HepG2 (cell line): Measurements from ENCODE around the gene PGP. TPM values are rescaled to one million over a fixed set of nuclear protein-coding genes. Genes with fewer than 3 reads are reported as not detected.
A peak's percentile ranks its signal among the peaks of the same experiment; 100 is the strongest.

Experiments used
- ATAC-seq: fragments of 200-7000 bp; cut with Tn5 transposase; 3 replicates; pipeline ENCODE4 v1.9.1; 2020; ENCODE audit warnings: mild to moderate bottlenecking, moderate library complexity
- BruUV-seq: library from RNA; stranded (reverse); fragments of 400-500 nt; replicated peaks from 2 replicates; lab custom pipeline; 2021; lab: Mats Ljungman, UMichigan
- CTCF ChIA-PET: fragments of 300-600 bp; formaldehyde crosslinking; extraction: SDS; loops from one replicate; lab custom pipeline; 2021; ENCODE audit warnings: low total read pairs, inconsistent platforms, low intra/inter-chr PET ratio; lab: Yijun Ruan, JAX
- POLR2A ChIA-PET: fragments of 350-600 bp; sonication (Branson Sonifier 250); formaldehyde crosslinking; loops from one replicate; lab custom pipeline; 2020; ENCODE audit warnings: antibody characterized with exemption, inconsistent platforms; lab: Yijun Ruan, JAX
- DNase-seq: peaks from one replicate; pipeline ENCODE4 v3.0.0-alpha.2; 2015; ENCODE audit warnings: low spot score
- FAIRE-seq: peaks from 3 replicates; lab custom pipeline; 2011; peaks lifted over from hg19 to GRCh38; lab: Jason Lieb, UNC
- H2AFZ ChIP-seq: one replicate; pipeline ENCODE4 v1.6.1; 2011; ENCODE audit warnings: low read length, inconsistent platforms
- H3K27ac ChIP-seq: fragments of 300-600 bp; 3 replicates; pipeline ENCODE4 v1.8.0; 2011; ENCODE audit warnings: mixed run types, mild to moderate bottlenecking, mixed read lengths, low read length, inconsistent platforms; ENCODE audit not compliant: insufficient read depth; ENCODE audit errors: extremely low read length
- H3K27me3 ChIP-seq, 2 experiments: fragments of 200-600 bp in 1 of 2; 2 replicates in 1 of 2; 3 replicates in 1 of 2; pipeline versions ENCODE4 v1.6.0 to v1.8.0; 2011; ENCODE audit warnings: low read length in 2 of 2, mild to moderate bottlenecking in 2 of 2, moderate library complexity in 2 of 2, inconsistent platforms in 1 of 2; ENCODE audit not compliant: insufficient read depth in 2 of 2, control insufficient read depth in 1 of 2
- H3K36me3 ChIP-seq, 2 experiments: fragments of 200-600 bp in 1 of 2; replicated peaks in 1 of 2; 2 replicates in 1 of 2; 3 replicates in 1 of 2; pipeline versions ENCODE4 v1.5.1 to v1.8.0; 2011; ENCODE audit warnings: low read length in 2 of 2, inconsistent platforms in 1 of 2; ENCODE audit not compliant: insufficient read depth in 2 of 2, control insufficient read depth in 1 of 2
- H3K4me1 ChIP-seq: 2 replicates; pipeline ENCODE4 v1.5.1; 2012; ENCODE audit warnings: low read length, inconsistent platforms; ENCODE audit not compliant: insufficient read depth
- H3K4me2 ChIP-seq: 2 replicates; pipeline ENCODE4 v1.6.0; 2011; ENCODE audit warnings: low read depth, low read length, inconsistent platforms
- H3K4me3 ChIP-seq, 3 experiments: fragments of 200-600 bp in 1 of 3; sonication (generic), shearing (Covaris generic) in 1 of 3; replicated peaks in 1 of 3; 2 replicates each; pipeline ENCODE4 v1.5.1; 2011 to 2016; ENCODE audit warnings: low read length in 3 of 3, inconsistent platforms in 2 of 3, low read depth in 2 of 3, mild to moderate bottlenecking in 2 of 3, control low read depth in 1 of 3, mixed read lengths in 1 of 3; ENCODE audit not compliant: insufficient read depth in 1 of 3
- H3K79me2 ChIP-seq: one replicate; pipeline ENCODE4 v1.6.1; 2011; ENCODE audit warnings: low read length, inconsistent platforms; ENCODE audit not compliant: insufficient read depth
- H3K9ac ChIP-seq: 2 replicates; pipeline ENCODE4 v1.6.0; 2011; ENCODE audit warnings: mild to moderate bottlenecking, low read depth, low read length, inconsistent platforms; ENCODE audit not compliant: insufficient read depth
- H3K9me3 ChIP-seq: 2 replicates; pipeline ENCODE4 v1.5.1; 2012; ENCODE audit warnings: mild to moderate bottlenecking, low read length
- H4K20me1 ChIP-seq: 2 replicates; pipeline ENCODE4 v1.6.0; 2011; ENCODE audit warnings: inconsistent platforms, mild to moderate bottlenecking, low read length, moderate library complexity; ENCODE audit not compliant: insufficient read depth
- AGO1 ChIP-seq: fragments of 200-400 bp; formaldehyde crosslinking; IDR thresholded peaks from 2 replicates; pipeline ENCODE4 v1.6.1; 2017; ENCODE audit warnings: mild to moderate bottlenecking, low read depth, low read length, moderate library complexity; ENCODE audit not compliant: poor library complexity, severe bottlenecking
- DNMT3B ChIP-seq: conservative IDR thresholded peaks from 2 replicates; pipeline ENCODE4 v1.6.1; 2016; ENCODE audit warnings: missing biosample characterization, control low read depth
- HNF4A ChIP-seq: sonication (generic); formaldehyde crosslinking; IDR thresholded peaks from 2 replicates; pipeline ENCODE4 v1.4.0; 2020; ENCODE audit warnings: missing genetic modification reagents
- KDM2A ChIP-seq: sonication (generic); formaldehyde crosslinking; IDR thresholded peaks from 2 replicates; pipeline ENCODE4 v1.4.0; 2020; ENCODE audit warnings: low read depth, missing genetic modification reagents, borderline replicate concordance
- MAZ ChIP-seq, 2 experiments: sonication (generic) in 1 of 2; formaldehyde crosslinking in 1 of 2; IDR thresholded peaks; 2 replicates each; pipeline versions ENCODE4 v1.5.0 to v1.6.1; 2012 to 2020; ENCODE audit warnings: low read depth in 2 of 2, mild to moderate bottlenecking in 2 of 2, borderline replicate concordance in 1 of 2, improper control_type of control experiment in 1 of 2, low read length in 1 of 2, missing genetic modification reagents in 1 of 2, moderate library complexity in 1 of 2
- NR2F1 ChIP-seq, 2 experiments: fragments of 450-650 bp in 1 of 2; formaldehyde crosslinking in 1 of 2; IDR thresholded peaks; 2 replicates each; pipeline versions ENCODE4 v1.5.0 to v1.6.1; 2016 to 2020; ENCODE audit warnings: mild to moderate bottlenecking in 1 of 2, missing compliant biosample characterization in 1 of 2, missing genetic modification reagents in 1 of 2, moderate library complexity in 1 of 2
- POLR2G ChIP-seq: fragments of 200-400 bp; formaldehyde crosslinking; IDR thresholded peaks from 2 replicates; pipeline ENCODE4 v1.6.1; 2018; ENCODE audit warnings: mild to moderate bottlenecking, low read depth, low read length, moderate library complexity
- RBM22 ChIP-seq: fragments of 200-400 bp; formaldehyde crosslinking; optimal IDR thresholded peaks from 2 replicates; pipeline ENCODE3; 2017; ENCODE audit warnings: mild to moderate bottlenecking, low read length, moderate library complexity
- SMAD1 ChIP-seq: sonication (generic); formaldehyde crosslinking; IDR thresholded peaks from 2 replicates; pipeline ENCODE4 v1.4.0; 2020; ENCODE audit warnings: missing genetic modification reagents, low read depth, mild to moderate bottlenecking, borderline replicate concordance
- TOPORS ChIP-seq: sonication (generic); formaldehyde crosslinking; IDR thresholded peaks from 2 replicates; pipeline ENCODE4 v1.8.0; 2023; ENCODE audit warnings: mild to moderate bottlenecking, missing genetic modification reagents
- ZNF101 ChIP-seq: sonication (generic); formaldehyde crosslinking; IDR thresholded peaks from 2 replicates; pipeline ENCODE4 v1.4.0; 2020; ENCODE audit warnings: mild to moderate bottlenecking, low read depth, missing genetic modification reagents, borderline replicate concordance
- ZNF577 ChIP-seq: sonication (generic); formaldehyde crosslinking; IDR thresholded peaks from 2 replicates; pipeline ENCODE4 v1.4.0; 2020; ENCODE audit warnings: mild to moderate bottlenecking, low read depth, missing genetic modification reagents, borderline replicate concordance
- ZNF652 ChIP-seq: IDR thresholded peaks from 2 replicates; pipeline ENCODE4 v1.6.1; 2016; ENCODE audit warnings: low read depth, borderline replicate concordance
- ZNF775 ChIP-seq: sonication (generic); formaldehyde crosslinking; IDR thresholded peaks from 2 replicates; pipeline ENCODE4 v1.4.0; 2020; ENCODE audit warnings: missing genetic modification reagents, mild to moderate bottlenecking, moderate library complexity, borderline replicate concordance
- WGBS: methylation state at CpG from one replicate; pipeline ENCODE4 v1.1.6; 2017; ENCODE audit warnings: low lambda C conversion rate; 5-methylcytosine and 5-hydroxymethylcytosine counted together
- in situ Hi-C: cut with HindIII; loops from 2 replicates; pipeline ENCODE4 v1.10.0; 2017; ENCODE audit warnings: low pct_unique_long_range_greater_than_20kb; ENCODE audit not compliant: extremely low pct_ligation_motif_present
- intact Hi-C: fragments of 100-400 bp; cut with micrococcal nuclease; formaldehyde crosslinking; loops from one replicate; pipeline ENCODE4 v1.10.0; 2022; ENCODE audit not compliant: unreplicated experiment
- polyA plus RNA-seq, 8 experiments: library from polyadenylated mRNA; depleted of rRNA in 3 of 8; stranded (reverse) in 7 of 8; unstranded in 1 of 8; fragments of >200 nt; fragmentation: Illumina TruSeq in 4 of 8; extraction: Trizol in 4 of 8; gene quantifications; 2 replicates each; pipeline versions ENCODE4 v1.2.1 to v1.2.3, GENCODE V29; 2011 to 2016; ENCODE audit warnings: low read depth in 4 of 8, missing spikeins in 1 of 8, mixed read lengths in 1 of 8; ENCODE audit not compliant: insufficient read depth in 1 of 8
- total RNA-seq, 5 experiments: library from RNA; depleted of rRNA; stranded (reverse); fragments of >200 nt; fragmentation: Illumina TruSeq; extraction: Trizol; gene quantifications; 2 replicates each; pipeline ENCODE4 v1.2.3, GENCODE V29; 2016; ENCODE audit warnings: low read depth in 1 of 5
- TF ChIP-seq, protein P1 (sequence below): sonication (generic); formaldehyde crosslinking; IDR thresholded peaks from 2 replicates; pipeline ENCODE4 v1.4.0; 2020; ENCODE audit warnings: mild to moderate bottlenecking, missing genetic modification reagents

The PGP gene
- total and polyA plus RNA-seq, 2 of the 13 experiments (the other 11 are each of a cell fraction or from before 2014, with no cell fraction given): 7.3 to 18.3 TPM

DNA sequence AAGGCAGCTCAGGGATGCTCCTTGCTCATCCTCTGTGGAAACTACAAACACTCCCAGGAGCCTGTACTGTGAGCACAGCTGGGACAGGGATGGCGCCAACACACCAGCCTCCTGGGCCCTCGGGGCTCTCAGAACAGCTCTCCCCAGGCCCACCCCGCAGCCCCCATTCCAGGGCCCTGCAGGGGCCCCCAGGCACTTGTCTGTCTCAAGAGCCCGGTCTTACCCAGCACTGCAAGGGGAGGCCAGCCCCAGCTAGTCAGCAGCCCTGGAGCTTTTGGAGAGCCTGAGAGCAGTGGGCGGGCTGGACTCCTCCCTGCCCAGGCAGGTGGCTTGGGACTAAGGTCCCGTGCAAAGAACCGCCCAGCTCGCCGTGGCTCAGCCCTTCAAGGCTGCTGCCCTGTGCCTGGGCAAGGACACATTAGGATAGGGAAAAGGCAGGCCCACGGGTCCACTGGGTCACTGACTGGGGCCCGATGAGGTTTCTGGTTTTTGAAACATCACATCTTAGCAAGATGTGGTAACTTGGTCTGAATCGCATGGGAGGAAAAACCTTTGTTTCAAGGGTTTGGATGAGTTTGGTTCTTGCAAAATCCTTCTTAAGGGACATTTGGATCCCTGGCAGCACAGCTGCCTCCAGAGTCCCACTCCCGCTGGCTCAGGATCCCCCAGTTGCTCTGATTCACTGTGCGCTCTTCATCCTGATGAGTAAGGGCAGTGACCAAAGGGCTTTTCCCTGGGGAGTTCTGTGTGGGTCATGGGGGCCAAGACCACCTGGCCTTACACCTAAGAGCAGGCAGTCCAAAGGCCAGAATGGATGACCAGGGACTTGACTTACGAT is 24.4 kb upstream of the PGP start (continued):
- peak; percentile 19 for TF ChIP-seq RBM22
- peak; percentile 6; the same call in 1 of the 2 replicates for TF ChIP-seq HNF4A (CRISPR knock-in tag)
- TF ChIP-seq AGO1: peak; percentile 27
- peak; percentile 68 for TF ChIP-seq POLR2G
- TF ChIP-seq, protein P1, sequence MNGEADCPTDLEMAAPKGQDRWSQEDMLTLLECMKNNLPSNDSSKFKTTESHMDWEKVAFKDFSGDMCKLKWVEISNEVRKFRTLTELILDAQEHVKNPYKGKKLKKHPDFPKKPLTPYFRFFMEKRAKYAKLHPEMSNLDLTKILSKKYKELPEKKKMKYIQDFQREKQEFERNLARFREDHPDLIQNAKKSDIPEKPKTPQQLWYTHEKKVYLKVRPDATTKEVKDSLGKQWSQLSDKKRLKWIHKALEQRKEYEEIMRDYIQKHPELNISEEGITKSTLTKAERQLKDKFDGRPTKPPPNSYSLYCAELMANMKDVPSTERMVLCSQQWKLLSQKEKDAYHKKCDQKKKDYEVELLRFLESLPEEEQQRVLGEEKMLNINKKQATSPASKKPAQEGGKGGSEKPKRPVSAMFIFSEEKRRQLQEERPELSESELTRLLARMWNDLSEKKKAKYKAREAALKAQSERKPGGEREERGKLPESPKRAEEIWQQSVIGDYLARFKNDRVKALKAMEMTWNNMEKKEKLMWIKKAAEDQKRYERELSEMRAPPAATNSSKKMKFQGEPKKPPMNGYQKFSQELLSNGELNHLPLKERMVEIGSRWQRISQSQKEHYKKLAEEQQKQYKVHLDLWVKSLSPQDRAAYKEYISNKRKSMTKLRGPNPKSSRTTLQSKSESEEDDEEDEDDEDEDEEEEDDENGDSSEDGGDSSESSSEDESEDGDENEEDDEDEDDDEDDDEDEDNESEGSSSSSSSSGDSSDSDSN (CRISPR knock-in tag): peak; percentile 15; the same call in 1 of the 2 replicates
- 0 out of 2 replicates have a peak, but pooled peaks have one; percentile 51 for TF ChIP-seq TOPORS

DNA sequence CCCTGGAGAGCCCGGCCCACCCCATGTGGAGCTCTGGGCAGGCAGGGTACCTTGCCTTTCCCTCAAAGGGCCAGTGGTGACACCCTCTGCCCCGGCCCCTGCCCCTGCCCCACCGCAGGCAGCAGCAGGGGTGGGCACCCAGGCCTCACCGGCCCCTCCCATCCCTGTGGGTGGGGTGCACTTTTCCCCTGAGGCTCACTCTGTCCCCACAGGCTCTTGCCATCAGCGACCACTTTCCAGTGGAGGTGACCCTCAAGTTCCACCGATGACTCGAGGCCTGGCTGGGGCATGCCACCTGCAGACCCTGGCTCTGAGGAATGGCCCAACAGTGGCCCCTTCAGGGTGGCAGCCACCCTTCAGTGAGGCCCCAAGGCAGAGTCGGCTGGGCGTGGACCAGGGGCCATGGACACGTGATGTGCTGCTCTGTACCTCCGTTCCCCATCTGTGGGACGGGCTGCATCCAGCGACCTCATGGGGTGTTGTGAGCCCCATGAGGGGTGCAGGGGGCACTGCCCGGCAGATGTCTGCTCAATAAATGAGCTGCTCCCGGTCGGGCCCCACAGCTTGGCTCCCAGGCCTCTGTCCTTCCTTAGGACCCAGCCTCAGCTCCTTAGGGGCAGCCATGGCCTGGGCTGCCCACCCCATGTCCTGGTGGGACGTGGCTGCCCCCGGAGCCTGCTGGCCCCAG is 23.7 kb upstream of the PGP start:
- no TSS peak for BruUV-seq
- CTCF ChIA-PET: no interaction called here
- TF ChIP-seq KDM2A: peak; percentile 50; the same call in 1 of the 2 replicates
- TF ChIP-seq NR2F1 (CRISPR knock-in tag; IDR thresholded peaks at IDR 0.05): no peak
- TF ChIP-seq MAZ (IDR thresholded peaks at IDR 0.05; ENCODE audit: borderline replicate concordance, low read depth, low read length): no peak
- TF ChIP-seq MAZ (CRISPR knock-in tag; IDR thresholded peaks at IDR 0.05; ENCODE audit: low read depth): no peak
- no peak for TF ChIP-seq ZNF652 (CRISPR knock-in tag)
- TF ChIP-seq ZNF101 (CRISPR knock-in tag): no peak
- no peak for TF ChIP-seq SMAD1
- no peak for TF ChIP-seq DNMT3B (CRISPR knock-in tag)
- no peak for TF ChIP-seq HNF4A (CRISPR knock-in tag)
- no peak for TF ChIP-seq ZNF775 (CRISPR knock-in tag)
- TF ChIP-seq ZNF577 (CRISPR knock-in tag): no peak

More for the DNA sequence above, 23.7 kb upstream of the PGP start:
- peak; percentile 19 for ATAC-seq
- Histone ChIP-seq H3K4me2 (no peak overlapping the region), H3K36me3 (peaks cover 5 to 15% of the 10 kb centered on the region in 2 experiments; a peak in 4 of 5 replicates), H3K9me3 (no peaks in the 10 kb centered on the region), H3K79me2 (no peaks in the 10 kb centered on the region), H3K27ac (peak overlapping the region; percentile 37), H3K9ac (no peak overlapping the region), H3K4me1 (peaks cover 31% of the 10 kb centered on the region), H3K4me3 (no peak overlapping the region), H3K27me3 (no peaks in the 10 kb centered on the region), H4K20me1 (0 out of 2 replicates have a peak, but pooled peaks cover 2% of the 10 kb centered on the region), H2AFZ (no peak overlapping the region)
- no CpG with 5 or more reads among the region's 18 CpGs for WGBS
- intact Hi-C loops: no loop called here
- POLR2A ChIA-PET: interaction anchor here (0.9 to 3.5 kb wide), 4 partner anchors 12 to 24 kb away, joined by 3 to 16 read pairs (median 8); partner anchors contain the start of genes ECI1 and PGP
- DNase-seq: no peak
- in situ Hi-C loops: no loop called here
- no peak for FAIRE-seq
